Measurements from ENCODE around the gene BICD2. TPM values are rescaled to one million over a fixed set of nuclear protein-coding genes. Genes with fewer than 3 reads are reported as not detected.

BICD2 gene
- total and polyA plus RNA-seq, 9 of the 15 experiments (the other 6 are each of a cell fraction or from before 2014, with no cell fraction given) = 3.6 to 23.4 (median 11.8) TPM

- TF ChIP-seq SIN3A (IDR thresholded peaks at IDR 0.05; ENCODE audit: borderline replicate concordance in 2 of 2, control insufficient read depth in 1 of 2, low read depth in 2 of 2, low read length in 2 of 2) (no peak), ZNF592 (IDR thresholded peaks at IDR 0.05) (0 out of 2 replicates have a peak, but pooled peaks have one; percentile 40), KLF10 (CRISPR knock-in tag; IDR thresholded peaks at IDR 0.05) (no peak), ZNF280A (IDR thresholded peaks at IDR 0.05; ENCODE audit: low read depth, partially characterized antibody) (no peak), CBX5 (IDR thresholded peaks at IDR 0.05; ENCODE audit: borderline replicate concordance, low read depth) (no peak), NFIX (CRISPR knock-in tag; IDR thresholded peaks at IDR 0.05; ENCODE audit: low read depth) (no peak), VEZF1 (CRISPR knock-in tag; IDR thresholded peaks at IDR 0.05) (peak; percentile 60), MLX (CRISPR knock-in tag; conservative IDR thresholded peaks at IDR 0.05) (no peak), NR2C1 (IDR thresholded peaks at IDR 0.05) (no peak; the same call in 1 of the 2 replicates), NR2C1 (tag; IDR thresholded peaks at IDR 0.05) (0 out of 2 replicates have a peak, but pooled peaks have one; percentile 20), NFE2L1 (tag; IDR thresholded peaks at IDR 0.05; ENCODE audit: borderline replicate concordance, low read depth) (no peak), JUNB (CRISPR knock-in tag; conservative IDR thresholded peaks at IDR 0.05) (no peak), RAD21 (CRISPR knock-in tag; conservative IDR thresholded peaks at IDR 0.05 in 1 of 2, IDR thresholded peaks at IDR 0.05 in 1 of 2) (peak in 1 of 2 experiments; percentile 34; a peak in 1 of 4 replicates), PYGO2 (tag; IDR thresholded peaks at IDR 0.05) (no peak), CBX1 (IDR thresholded peaks at IDR 0.05; ENCODE audit: low read depth) (no peak), MCM5 (IDR thresholded peaks at IDR 0.05; ENCODE audit: low read depth) (no peak), TCFL5 (CRISPR knock-in tag; conservative IDR thresholded peaks at IDR 0.05) (no peak), ZBTB12 (CRISPR knock-in tag; IDR thresholded peaks at IDR 0.05) (no peak)
These were observed 5.8 kb upstream of the BICD2 start (continued) for GRCh38 chr9:92770360-92770995.
